Mucosa of rectum (tissue), 2 donors: ENCODE measurements around the gene ZNF319.

Source experiments
- H3K27ac ChIP-seq, 2 donors: one replicate each; pipeline ENCODE4 v1.7.0; 2013; ENCODE audit warnings: inconsistent platforms in 2 of 2, low read depth in 2 of 2, low read length in 2 of 2
- H3K27me3 ChIP-seq, 2 donors: one replicate each; pipeline ENCODE4 v1.7.0; 2013; ENCODE audit warnings: low read length in 2 of 2; ENCODE audit not compliant: control insufficient read depth in 2 of 2, insufficient read depth in 2 of 2
- H3K36me3 ChIP-seq, 2 donors: one replicate each; pipeline ENCODE4 v1.7.0; 2013; ENCODE audit warnings: low read length in 2 of 2; ENCODE audit not compliant: control insufficient read depth in 2 of 2, insufficient read depth in 2 of 2
- H3K4me1 ChIP-seq, 2 donors: one replicate each; pipeline ENCODE4 v1.7.0; 2013; ENCODE audit warnings: low read length in 2 of 2, mild to moderate bottlenecking in 1 of 2; ENCODE audit not compliant: control insufficient read depth in 2 of 2, insufficient read depth in 2 of 2
- H3K4me3 ChIP-seq, 2 donors: one replicate each; pipeline ENCODE4 v1.7.0; 2013; ENCODE audit warnings: low read length in 2 of 2
- H3K9ac ChIP-seq, 2 donors: one replicate each; pipeline ENCODE4 v1.7.0; 2013; ENCODE audit warnings: low read length in 2 of 2, low read depth in 1 of 2, mild to moderate bottlenecking in 1 of 2
- H3K9me3 ChIP-seq, 2 donors: one replicate each; pipeline ENCODE4 v1.7.0; 2013; ENCODE audit warnings: low read length in 2 of 2; ENCODE audit not compliant: control insufficient read depth in 2 of 2
- donor health status: healthy.
- donor health status: Normal muscosa, but diverticular disease.

The ZNF319 gene

GRCh38 chr16:57946181-57946801, 54.2 kb downstream of the ZNF319 start:
- Histone ChIP-seq H3K9ac (no peak overlapping the region), H3K36me3 (no peaks in the 10 kb centered on the region), H3K4me3 (no peak overlapping the region), H3K9me3 (no peaks in the 10 kb centered on the region), H3K27ac (no peak overlapping the region), H3K4me1 (no peaks in the 10 kb centered on the region), H3K27me3 (peaks cover 0 to 1% of the 10 kb centered on the region in 2 donors)

- Histone ChIP-seq H3K4me1 (no peaks in the 10 kb centered on the region), H3K36me3 (no peaks in the 10 kb centered on the region), H3K27me3 (peaks cover 0 to 4% of the 10 kb centered on the region in 2 donors), H3K4me3 (no peak overlapping the region), H3K9me3 (no peaks in the 10 kb centered on the region), H3K9ac (no peak overlapping the region), H3K27ac (no peak overlapping the region)
These were observed 54.7 kb downstream of the ZNF319 start for GRCh38 chr16:57945740-57946138.

GRCh38 chr16:57944970-57945739, 55.3 kb downstream of the ZNF319 start:
- H3K4me3 ChIP-seq, result no peak overlapping the region
- peaks cover 0 to 4% of the 10 kb centered on the region in 2 donors for H3K27me3 ChIP-seq
- H3K9ac ChIP-seq, result no peak overlapping the region
- no peaks in the 10 kb centered on the region for H3K36me3 ChIP-seq
- no peaks in the 10 kb centered on the region for H3K9me3 ChIP-seq
- H3K4me1 ChIP-seq, result no peaks in the 10 kb centered on the region
- no peak overlapping the region for H3K27ac ChIP-seq
